ENCODE measurements around the gene TRPV6.

The TRPV6 gene

GRCh38 chr7:142887282-142888015 lies 1.9 kb upstream of the TRPV6 start:
- DNase-seq (ENCODE audit: low read depth): no peak
- no peak overlapping the region for H3K4me3 ChIP-seq (ENCODE audit: low read depth, low read length)

GRCh38 chr7:142886866-142887265 lies 1.3 kb upstream of the TRPV6 start:
- no peak overlapping the region for H3K4me3 ChIP-seq (ENCODE audit: low read depth, low read length)
- DNase-seq (ENCODE audit: low read depth): no peak

GRCh38 chr7:142884286-142884640 lies 1.3 kb downstream of the TRPV6 start:
- H3K4me3 ChIP-seq (ENCODE audit: low read depth, low read length): no peak overlapping the region
- no peak for DNase-seq (ENCODE audit: low read depth)

DNA sequence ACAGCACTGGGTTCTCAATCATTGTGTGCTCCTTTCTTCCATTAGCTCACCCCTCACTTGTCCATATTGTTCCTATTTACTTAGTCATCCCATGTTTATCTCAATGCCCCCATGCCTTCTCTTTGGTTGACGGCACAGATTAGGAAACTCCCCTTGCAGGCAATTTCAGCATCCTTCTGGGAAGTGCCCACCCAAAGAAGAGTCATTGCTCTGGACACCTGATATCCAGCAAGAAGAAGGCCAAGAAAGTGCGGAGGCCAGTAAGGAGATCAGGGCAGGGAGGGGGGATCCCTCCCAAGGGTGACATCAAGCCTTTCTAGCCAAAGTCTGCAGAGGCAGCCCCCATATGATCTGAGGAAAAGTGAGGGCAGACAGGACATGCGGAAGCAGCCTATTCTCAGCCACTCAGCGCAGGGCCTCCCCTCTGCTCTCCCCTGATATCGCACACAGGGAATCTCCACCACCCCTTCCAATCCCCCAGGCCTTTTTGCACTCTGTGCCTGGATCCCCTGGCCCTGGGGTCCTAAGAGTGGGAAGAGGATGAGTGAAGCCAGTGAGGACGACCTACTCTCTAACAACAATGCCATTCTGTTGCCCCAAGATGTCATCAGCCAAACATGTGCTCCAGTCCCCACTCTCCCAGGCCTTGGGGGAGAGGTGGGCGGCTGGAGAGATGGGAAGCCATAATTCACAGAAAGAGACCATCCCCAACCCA lies 1.8 kb downstream of the TRPV6 start:
- DNase-seq (ENCODE audit: low read depth): no peak
- H3K4me3 ChIP-seq (ENCODE audit: low read depth, low read length): no peak overlapping the region

- DNase-seq (ENCODE audit: low read depth): no peak
- no peak overlapping the region for H3K4me3 ChIP-seq (ENCODE audit: low read depth, low read length)
Observed at GRCh38 chr7:142883145-142883544, 2.4 kb downstream of the TRPV6 start.

- DNase-seq (ENCODE audit: low read depth): no peak
- no peak overlapping the region for H3K4me3 ChIP-seq (ENCODE audit: low read depth, low read length)
Observed at GRCh38 chr7:142882338-142882678, 3.2 kb downstream of the TRPV6 start.

- H3K4me3 ChIP-seq (ENCODE audit: low read depth, low read length): no peak overlapping the region
- no peak for DNase-seq (ENCODE audit: low read depth)
Observed at GRCh38 chr7:142881586-142882337, 3.8 kb downstream of the TRPV6 start.

- DNase-seq (ENCODE audit: low read depth): no peak
- H3K4me3 ChIP-seq (ENCODE audit: low read depth, low read length): no peak overlapping the region
Observed at GRCh38 chr7:142880876-142881505, 4.6 kb downstream of the TRPV6 start.

DNA sequence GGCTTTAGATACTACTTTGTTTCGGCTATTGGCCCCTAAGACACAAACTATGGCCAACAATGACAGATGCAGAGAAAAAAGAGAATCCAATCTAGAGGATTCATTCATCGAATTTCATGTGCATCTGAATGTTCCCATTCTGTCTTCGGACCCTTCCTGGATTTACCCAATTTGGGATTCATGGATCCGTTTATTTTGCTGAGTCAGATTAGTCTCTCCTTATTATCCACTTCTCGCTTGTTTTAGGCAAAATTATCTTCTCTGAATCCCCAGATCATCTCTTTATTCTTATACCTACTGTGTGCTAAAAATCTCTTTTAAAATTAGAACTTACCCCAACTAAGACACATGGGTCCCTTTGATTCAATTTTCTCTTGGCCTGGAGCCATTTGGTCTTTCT lies 6.5 kb downstream of the TRPV6 start:
- H3K4me3 ChIP-seq (ENCODE audit: low read depth, low read length): no peak overlapping the region
- DNase-seq (ENCODE audit: low read depth): no peak

DNA sequence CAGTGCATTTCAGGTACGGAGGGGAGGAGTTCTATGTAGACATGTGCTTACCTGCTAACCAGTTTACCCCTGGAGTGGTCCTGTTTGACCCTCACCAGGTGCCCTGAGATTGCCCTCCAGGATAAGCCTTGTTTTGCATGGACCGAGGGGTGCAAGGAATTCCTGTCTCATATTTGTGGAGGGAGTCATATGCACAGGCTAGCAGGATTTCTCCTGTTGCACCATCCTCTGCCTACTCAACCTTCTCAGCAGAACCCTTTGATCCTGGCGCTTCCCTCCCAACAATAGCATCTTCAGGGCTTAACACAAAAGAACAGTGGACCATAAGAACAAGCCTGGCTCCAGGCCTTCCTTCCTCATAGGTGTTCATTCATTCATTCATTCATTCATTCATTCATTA lies 7.2 kb downstream of the TRPV6 start:
- no peak for DNase-seq (ENCODE audit: low read depth)
- no peak overlapping the region for H3K4me3 ChIP-seq (ENCODE audit: low read depth, low read length)

- no peak for DNase-seq (ENCODE audit: low read depth)
- H3K4me3 ChIP-seq (ENCODE audit: low read depth, low read length): no peak overlapping the region
Observed at GRCh38 chr7:142876991-142877910, 8.3 kb downstream of the TRPV6 start.

DNA sequence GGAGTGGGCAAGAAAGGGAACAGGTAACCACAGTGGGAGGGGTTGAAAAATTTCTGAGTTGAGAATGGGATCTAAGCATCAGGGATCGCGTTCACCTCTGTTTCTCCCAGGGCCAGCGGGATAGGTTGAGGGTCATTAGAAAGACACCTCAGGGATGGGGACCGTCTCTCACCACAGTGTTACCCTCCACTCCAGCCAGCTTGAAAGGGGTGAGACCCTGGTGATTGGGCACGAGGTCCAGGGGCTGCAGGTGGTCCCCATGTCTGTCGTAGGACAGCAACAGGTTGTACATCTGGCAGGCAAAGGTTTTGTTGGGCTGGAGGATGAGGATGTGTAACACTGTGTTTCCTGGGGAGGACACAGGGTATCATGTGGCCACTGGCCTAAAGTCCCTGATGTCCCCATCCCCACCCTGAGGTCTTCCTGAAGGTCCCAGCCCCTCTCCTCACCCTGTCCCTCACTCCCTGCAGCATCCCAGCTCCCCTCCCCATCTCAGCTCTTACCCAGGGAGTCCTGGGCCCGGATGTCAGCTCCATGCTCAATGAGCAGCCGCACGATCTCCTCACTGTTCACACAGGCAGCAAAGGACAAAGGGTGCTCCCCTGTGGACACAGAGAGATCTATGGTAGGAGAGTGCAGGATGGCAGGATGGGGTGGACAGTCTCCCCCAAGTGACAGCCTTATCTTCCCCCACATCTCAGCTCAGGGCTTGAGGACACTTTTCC lies 9.1 kb downstream of the TRPV6 start:
- DNase-seq (ENCODE audit: low read depth): no peak
- H3K4me3 ChIP-seq (ENCODE audit: low read depth, low read length): no peak overlapping the region

DNA sequence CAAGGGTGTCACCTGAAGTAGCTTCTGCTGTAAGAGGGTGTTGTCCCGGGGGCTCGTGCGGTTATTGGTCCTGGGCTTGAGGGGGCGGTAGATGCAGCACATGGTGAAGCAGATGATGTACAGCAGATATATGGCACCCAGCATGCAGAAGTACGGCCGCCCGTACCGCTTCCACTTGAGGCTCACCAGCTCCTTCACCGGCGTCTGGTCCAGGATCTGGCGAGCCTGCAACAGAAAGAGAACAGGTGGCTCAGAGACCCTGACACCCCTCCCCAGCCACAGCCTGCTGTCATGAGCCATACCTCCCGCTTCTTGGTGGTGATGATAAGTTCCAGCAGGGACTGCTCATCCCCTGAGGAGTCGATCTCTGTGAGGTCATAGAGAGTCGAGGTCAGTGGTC lies 10.1 kb downstream of the TRPV6 start:
- no peak for DNase-seq (ENCODE audit: low read depth)
- no peak overlapping the region for H3K4me3 ChIP-seq (ENCODE audit: low read depth, low read length)

DNA sequence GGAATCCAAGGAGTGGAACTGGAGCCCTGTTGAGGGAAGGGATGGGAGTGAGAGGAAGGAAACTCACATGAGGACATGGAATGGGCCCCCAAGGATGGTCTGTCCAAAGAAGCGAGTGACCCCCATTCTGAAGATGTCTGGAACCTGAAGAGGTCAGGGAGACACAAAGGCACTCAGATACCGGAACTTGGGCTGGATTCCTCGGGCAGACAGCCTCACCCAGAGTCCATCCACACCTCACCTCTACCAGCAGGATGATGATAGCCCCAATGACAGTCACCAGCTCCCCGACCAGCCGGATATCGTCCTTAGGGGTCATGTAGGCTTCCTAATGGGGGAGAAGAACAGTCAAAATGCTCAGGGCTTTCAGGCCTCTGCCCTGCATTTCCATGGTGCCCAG lies 10.7 kb downstream of the TRPV6 start:
- H3K4me3 ChIP-seq (ENCODE audit: low read depth, low read length): no peak overlapping the region
- DNase-seq (ENCODE audit: low read depth): no peak

GRCh38 chr7:142874409-142874808 lies 11.1 kb downstream of the TRPV6 start:
- H3K4me3 ChIP-seq (ENCODE audit: low read depth, low read length): no peak overlapping the region
- DNase-seq (ENCODE audit: low read depth): no peak

DNA sequence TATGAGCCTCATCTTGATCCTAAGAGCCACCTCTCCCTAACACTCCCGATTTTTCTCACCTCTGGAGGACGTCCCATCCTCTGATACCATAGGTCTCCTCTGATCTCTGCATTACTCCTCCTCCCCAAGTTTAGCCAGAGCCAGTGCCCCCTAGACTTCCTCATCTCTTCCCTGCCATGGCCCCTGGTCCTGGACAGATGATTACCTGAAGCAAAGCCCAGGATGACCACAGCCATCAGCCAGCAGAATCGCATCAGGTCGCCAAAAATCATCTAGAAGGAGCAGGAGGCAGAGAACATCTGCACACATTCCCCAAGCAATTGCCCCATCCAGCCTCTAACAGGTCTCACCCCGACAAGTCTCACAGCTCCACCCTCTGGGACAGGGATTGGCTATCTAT lies 11.7 kb downstream of the TRPV6 start:
- H3K4me3 ChIP-seq (ENCODE audit: low read depth, low read length): no peak overlapping the region
- DNase-seq (ENCODE audit: low read depth): no peak

- no peak for DNase-seq (ENCODE audit: low read depth)
- H3K4me3 ChIP-seq (ENCODE audit: low read depth, low read length): no peak overlapping the region
Observed at GRCh38 chr7:142873281-142873784, 12.2 kb downstream of the TRPV6 start.

DNA sequence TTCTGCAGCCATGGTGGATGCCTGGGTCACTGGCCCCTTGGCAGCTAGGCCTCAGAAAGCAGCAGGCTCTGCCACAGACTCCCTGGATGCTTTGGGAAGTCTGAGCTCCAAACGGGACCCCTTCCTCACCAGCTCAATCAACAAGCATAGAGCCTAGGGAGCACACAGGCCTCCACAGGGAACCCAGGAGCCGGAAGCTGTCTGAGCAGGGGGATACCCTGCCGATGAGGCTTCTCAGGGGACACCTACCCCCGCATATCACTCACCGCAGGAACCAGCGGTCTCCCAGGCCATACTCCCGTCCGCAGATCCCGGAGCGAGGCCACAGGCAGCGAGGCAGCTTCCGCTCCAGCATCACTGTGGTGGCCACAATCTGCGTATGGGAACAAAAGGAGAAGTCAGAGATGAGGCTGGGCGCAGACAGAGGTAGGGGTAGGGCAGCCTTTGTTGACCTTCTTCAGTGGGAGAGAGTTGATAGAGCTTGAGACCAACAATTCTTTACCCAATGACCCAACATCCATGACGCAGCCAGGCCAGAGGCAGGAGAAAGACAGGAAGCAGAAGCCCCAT lies 13.4 kb downstream of the TRPV6 start:
- H3K4me3 ChIP-seq (ENCODE audit: low read depth, low read length): no peak overlapping the region
- no peak for DNase-seq (ENCODE audit: low read depth)

Measured in skeletal muscle cell (primary cell).